ENCODE data around the gene DOCK2. TPM values are rescaled to one million over a fixed set of nuclear protein-coding genes. Genes with fewer than 3 reads are reported as not detected.

Gene DOCK2
- total RNA-seq, 1 experiment from 2014 or later: 0.26 TPM

GRCh38 chr5:169637549-169638121 lies 560 bp downstream of the DOCK2 start:
- ATAC-seq (no peak), DNase-seq (no peak)
- Histone ChIP-seq H3K27me3 (ENCODE audit: low read length) (no peaks in the 10 kb centered on the region), H3K36me3 (ENCODE audit: low read depth, low read length) (no peaks in the 10 kb centered on the region), H3K9me2 (replicated peaks; ENCODE audit: low read length) (no peaks in the 10 kb centered on the region), H4K20me1 (ENCODE audit: low read length) (no peaks in the 10 kb centered on the region), H3K4me1 (ENCODE audit: insufficient read depth, low read length) (peaks cover 21% of the 10 kb centered on the region), H3K27ac (ENCODE audit: low read length) (no peak overlapping the region), H3K9ac (ENCODE audit: low read length) (no peak overlapping the region), H3K4me2 (ENCODE audit: low read length) (no peak overlapping the region), H3F3A (ENCODE audit: low read length, unreplicated experiment) (no peaks in the 10 kb centered on the region), H2AFZ (ENCODE audit: low read length) (no peak overlapping the region), H3K79me2 (ENCODE audit: low read length) (no peaks in the 10 kb centered on the region), H3K9me3 (ENCODE audit: low read length) (peaks cover 3% of the 10 kb centered on the region; the same call in 1 of the 2 replicates), H3K4me3 (ENCODE audit: low read length) (no peak overlapping the region)
- CTCF ChIA-PET: no interaction called here
- POLR2A ChIA-PET (ENCODE audit: unreplicated experiment): no interaction called here
- no peak for TF ChIP-seq EZH2phosphoT487 (IDR thresholded peaks at IDR 0.05; ENCODE audit: borderline replicate concordance, low read length)
- no TSS peak for BruUV-seq (replicated peaks)
- intact Hi-C loops (cut with micrococcal nuclease): no loop called here

- BruUV-seq (replicated peaks): no TSS peak
- intact Hi-C loops (cut with micrococcal nuclease): no loop called here
- no peak overlapping the region for H2AFZ ChIP-seq (ENCODE audit: low read length)
- H3K79me2 ChIP-seq (ENCODE audit: low read length): no peaks in the 10 kb centered on the region
- H3K4me2 ChIP-seq (ENCODE audit: low read length): 0 out of 2 replicates have a peak overlapping the region, but pooled peaks have one; percentile 10
- peaks cover 11% of the 10 kb centered on the region for H3K4me1 ChIP-seq (ENCODE audit: insufficient read depth, low read length)
- no peaks in the 10 kb centered on the region for H3F3A ChIP-seq (ENCODE audit: low read length, unreplicated experiment)
- CTCF ChIA-PET: no interaction called here
- no peaks in the 10 kb centered on the region for H3K9me2 ChIP-seq (replicated peaks; ENCODE audit: low read length)
- H4K20me1 ChIP-seq (ENCODE audit: low read length): no peaks in the 10 kb centered on the region
- no peak overlapping the region for H3K4me3 ChIP-seq (ENCODE audit: low read length)
- H3K9ac ChIP-seq (ENCODE audit: low read length): no peak overlapping the region
- peak; percentile 75 for DNase-seq
- H3K27me3 ChIP-seq (ENCODE audit: low read length): no peaks in the 10 kb centered on the region
- H3K36me3 ChIP-seq (ENCODE audit: low read depth, low read length): no peaks in the 10 kb centered on the region
- POLR2A ChIA-PET (ENCODE audit: unreplicated experiment): interaction anchor here (0.6 kb wide), 1 partner anchor 119 kb away, joined by 5 read pairs; no protein-coding TSS in a partner anchor
- ATAC-seq: peak; percentile 71
- H3K9me3 ChIP-seq (ENCODE audit: low read length): no peaks in the 10 kb centered on the region
- TF ChIP-seq EZH2 (IDR thresholded peaks at IDR 0.05; ENCODE audit: low read length, unreplicated experiment) (no peak), EZH2phosphoT487 (IDR thresholded peaks at IDR 0.05; ENCODE audit: borderline replicate concordance, low read length) (no peak), CTCF (conservative IDR thresholded peaks at IDR 0.05; ENCODE audit: low read depth, low read length) (no peak)
- no peak overlapping the region for H3K27ac ChIP-seq (ENCODE audit: low read length)
These were observed 4.2 kb downstream of the DOCK2 start for GRCh38 chr5:169641253-169641652.

DNA sequence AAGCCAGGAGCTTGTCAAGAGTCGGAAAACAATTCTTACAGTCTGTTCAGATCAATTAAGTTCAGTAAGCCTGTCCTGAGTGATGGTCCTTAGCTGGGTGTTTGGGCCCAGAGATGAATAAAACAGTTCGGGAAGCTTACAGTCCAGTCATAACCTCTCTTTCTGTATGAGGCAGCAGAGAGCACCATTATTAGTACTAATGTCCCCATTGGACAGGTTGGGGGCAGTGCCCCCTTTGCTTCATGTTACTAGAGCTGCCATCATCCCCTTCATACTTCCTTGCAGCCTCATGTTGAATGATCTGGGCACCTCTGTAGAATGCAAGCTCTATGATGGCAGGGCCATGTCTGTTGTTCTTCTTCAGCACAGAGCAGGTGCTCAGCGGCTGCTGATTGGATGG lies 9.8 kb downstream of the DOCK2 start:
- no peak for TF ChIP-seq EZH2 (IDR thresholded peaks at IDR 0.05; ENCODE audit: low read length, unreplicated experiment)
- TF ChIP-seq CTCF (conservative IDR thresholded peaks at IDR 0.05; ENCODE audit: low read depth, low read length): no peak
- TF ChIP-seq EZH2phosphoT487 (IDR thresholded peaks at IDR 0.05; ENCODE audit: borderline replicate concordance, low read length): no peak
- no peaks in the 10 kb centered on the region for H3K36me3 ChIP-seq (ENCODE audit: low read depth, low read length)
- no peaks in the 10 kb centered on the region for H4K20me1 ChIP-seq (ENCODE audit: low read length)
- H3K4me2 ChIP-seq (ENCODE audit: low read length): no peak overlapping the region
- H3K9ac ChIP-seq (ENCODE audit: low read length): no peak overlapping the region
- H3K9me2 ChIP-seq (replicated peaks; ENCODE audit: low read length): 0 out of 2 replicates have a peak, but pooled peaks cover 10% of the 10 kb centered on the region
- H3K4me1 ChIP-seq (ENCODE audit: insufficient read depth, low read length): peaks cover 13% of the 10 kb centered on the region
- H3F3A ChIP-seq (ENCODE audit: low read length, unreplicated experiment): no peaks in the 10 kb centered on the region
- POLR2A ChIA-PET (ENCODE audit: unreplicated experiment): no interaction called here
- intact Hi-C loops (cut with micrococcal nuclease): no loop called here
- no peak overlapping the region for H2AFZ ChIP-seq (ENCODE audit: low read length)
- no peaks in the 10 kb centered on the region for H3K79me2 ChIP-seq (ENCODE audit: low read length)
- no peaks in the 10 kb centered on the region for H3K27me3 ChIP-seq (ENCODE audit: low read length)
- BruUV-seq (replicated peaks): no TSS peak
- no peaks in the 10 kb centered on the region for H3K9me3 ChIP-seq (ENCODE audit: low read length)
- ATAC-seq (no peak), DNase-seq (no peak)
- no peak overlapping the region for H3K27ac ChIP-seq (ENCODE audit: low read length)
- CTCF ChIA-PET: no interaction called here
- no peak overlapping the region for H3K4me3 ChIP-seq (ENCODE audit: low read length)

Data from PC-3 (cell line).